Measurements from ENCODE around the gene ZNF10. TPM values are rescaled to one million over a fixed set of nuclear protein-coding genes. Genes with fewer than 3 reads are reported as not detected.

The ZNF10 gene
- polyA plus RNA-seq, 1 donor (not counting 4 experiments of a cell fraction or from before 2014, with no cell fraction given), result 6.3 TPM

- no peak overlapping the region for H3K9ac ChIP-seq (ENCODE audit: control insufficient read depth, extremely low read depth, insufficient read depth, low read length)
- no peak overlapping the region for H3K4me3 ChIP-seq (ENCODE audit: control insufficient read depth in 2 of 3, extremely low read depth in 1 of 3, insufficient read depth in 2 of 3, low read depth in 1 of 3, low read length in 3 of 3)
- H3K27me3 ChIP-seq (ENCODE audit: control insufficient read depth, extremely low read depth, insufficient read depth, low read length), result no peaks in the 10 kb centered on the region
- dilution Hi-C loops (cut with MboI; ENCODE audit: extremely low pct_ligation_motif_present, low sequenced_read_pairs), result no loop called here
- no peak overlapping the region for H3K27ac ChIP-seq (ENCODE audit: control insufficient read depth, insufficient read depth, low read length)
- DNase-seq (ENCODE audit: low read depth, low spot score) (no peak), FAIRE-seq (no peak)
- H3K36me3 ChIP-seq (ENCODE audit: control insufficient read depth in 2 of 2, extremely low read depth in 1 of 2, insufficient read depth in 2 of 2, low read length in 2 of 2), result no peaks in the 10 kb centered on the region
- H4K20me1 ChIP-seq (ENCODE audit: control insufficient read depth, extremely low read depth, insufficient read depth, low read length), result no peaks in the 10 kb centered on the region
- H3K9me3 ChIP-seq (ENCODE audit: control insufficient read depth, low read depth, low read length), result peaks cover 10% of the 10 kb centered on the region
- H3K79me2 ChIP-seq (ENCODE audit: control insufficient read depth, insufficient read depth, low read length), result no peaks in the 10 kb centered on the region
- no peak overlapping the region for H3K4me2 ChIP-seq (ENCODE audit: control insufficient read depth, extremely low read depth, insufficient read depth, low read depth, low read length)
- no peak overlapping the region for H2AFZ ChIP-seq (ENCODE audit: control insufficient read depth, low read length)
- TF ChIP-seq CTCF (optimal IDR thresholded peaks at IDR 0.05 in 1 of 3, IDR thresholded peaks at IDR 0.05 in 1 of 3, conservative IDR thresholded peaks at IDR 0.05 in 1 of 3; ENCODE audit: extremely low read depth in 1 of 3, insufficient read depth in 2 of 3, low read length in 3 of 3) (no peak), EZH2 (IDR thresholded peaks at IDR 0.05; ENCODE audit: low read length) (no peak)
- H3K9me1 ChIP-seq (ENCODE audit: control insufficient read depth, extremely low read depth, insufficient read depth, low read length), result no peaks in the 10 kb centered on the region
- no peaks in the 10 kb centered on the region for H3K4me1 ChIP-seq (ENCODE audit: control insufficient read depth, extremely low read depth, insufficient read depth, low read length)
Measured at GRCh38 chr12:133174901-133175300, 44.5 kb downstream of the ZNF10 start.

GRCh38 chr12:133180669-133181068 lies 50.2 kb downstream of the ZNF10 start:
- no peak overlapping the region for H3K4me2 ChIP-seq (ENCODE audit: control insufficient read depth, extremely low read depth, insufficient read depth, low read depth, low read length)
- H3K9me1 ChIP-seq (ENCODE audit: control insufficient read depth, extremely low read depth, insufficient read depth, low read length), result no peaks in the 10 kb centered on the region
- peaks cover 8% of the 10 kb centered on the region for H3K9me3 ChIP-seq (ENCODE audit: control insufficient read depth, low read depth, low read length)
- FAIRE-seq, result no peak
- TF ChIP-seq EZH2 (IDR thresholded peaks at IDR 0.05; ENCODE audit: low read length) (no peak), CTCF (optimal IDR thresholded peaks at IDR 0.05 in 1 of 3, IDR thresholded peaks at IDR 0.05 in 1 of 3, conservative IDR thresholded peaks at IDR 0.05 in 1 of 3; ENCODE audit: extremely low read depth in 1 of 3, insufficient read depth in 2 of 3, low read length in 3 of 3) (no peak)
- no peaks in the 10 kb centered on the region for H3K4me1 ChIP-seq (ENCODE audit: control insufficient read depth, extremely low read depth, insufficient read depth, low read length)
- H3K4me3 ChIP-seq (ENCODE audit: control insufficient read depth in 2 of 3, extremely low read depth in 1 of 3, insufficient read depth in 2 of 3, low read depth in 1 of 3, low read length in 3 of 3), result no peak overlapping the region
- H3K79me2 ChIP-seq (ENCODE audit: control insufficient read depth, insufficient read depth, low read length), result peaks cover 9% of the 10 kb centered on the region
- H3K27me3 ChIP-seq (ENCODE audit: control insufficient read depth, extremely low read depth, insufficient read depth, low read length), result no peaks in the 10 kb centered on the region
- DNase-seq (ENCODE audit: low read depth, low spot score), result no peak
- H3K36me3 ChIP-seq (ENCODE audit: control insufficient read depth in 2 of 2, extremely low read depth in 1 of 2, insufficient read depth in 2 of 2, low read length in 2 of 2), result peaks cover 6 to 9% of the 10 kb centered on the region in 2 experiments
- H3K27ac ChIP-seq (ENCODE audit: control insufficient read depth, insufficient read depth, low read length), result no peak overlapping the region
- H2AFZ ChIP-seq (ENCODE audit: control insufficient read depth, low read length), result no peak overlapping the region
- dilution Hi-C loops (cut with MboI; ENCODE audit: extremely low pct_ligation_motif_present, low sequenced_read_pairs), result no loop called here
- H4K20me1 ChIP-seq (ENCODE audit: control insufficient read depth, extremely low read depth, insufficient read depth, low read length), result no peaks in the 10 kb centered on the region
- H3K9ac ChIP-seq (ENCODE audit: control insufficient read depth, extremely low read depth, insufficient read depth, low read length), result no peak overlapping the region
